ENCODE measurements around the gene UBN1. TPM values are rescaled to one million over a fixed set of nuclear protein-coding genes. Genes with fewer than 3 reads are reported as not detected.

The UBN1 gene
- total RNA-seq, 6 experiments from 2014 or later: 21.3 to 24.8 (median 22.0) TPM

DNA sequence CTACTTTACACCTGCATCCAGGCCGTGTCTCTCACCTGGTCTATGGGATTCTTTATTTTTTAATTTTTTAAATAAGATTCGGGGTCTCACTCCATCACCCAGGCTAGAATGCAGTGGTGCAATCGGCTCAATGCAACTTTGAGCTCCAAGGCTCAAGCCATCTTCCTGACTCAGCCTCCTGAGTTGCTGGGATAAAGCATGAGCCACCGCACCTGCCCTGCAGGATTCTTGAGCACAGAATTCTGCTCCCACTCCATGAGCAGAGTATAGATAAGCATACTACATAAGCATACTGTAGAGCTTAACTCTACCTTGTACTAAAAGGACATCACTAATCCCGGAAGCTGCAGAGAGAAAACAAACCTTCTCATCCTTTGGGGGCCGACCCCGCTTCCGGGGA is 15.7 kb upstream of the UBN1 start:
- no peak for DNase-seq
- no peak overlapping the region for H3K27ac Mint-ChIP-seq
- no peaks in the 10 kb centered on the region for H3K9me3 Mint-ChIP-seq
- H3K27me3 Mint-ChIP-seq (ENCODE audit: insufficient read depth): no peaks in the 10 kb centered on the region; the same call in 1 of the 2 replicates
- H3K36me3 Mint-ChIP-seq (ENCODE audit: low read depth): peaks cover 26% of the 10 kb centered on the region
- no peak overlapping the region for H3K4me3 Mint-ChIP-seq
- peaks cover 4% of the 10 kb centered on the region; the same call in 1 of the 2 replicates for H3K4me1 Mint-ChIP-seq (ENCODE audit: low read depth)
- TF ChIP-seq, protein P1, sequence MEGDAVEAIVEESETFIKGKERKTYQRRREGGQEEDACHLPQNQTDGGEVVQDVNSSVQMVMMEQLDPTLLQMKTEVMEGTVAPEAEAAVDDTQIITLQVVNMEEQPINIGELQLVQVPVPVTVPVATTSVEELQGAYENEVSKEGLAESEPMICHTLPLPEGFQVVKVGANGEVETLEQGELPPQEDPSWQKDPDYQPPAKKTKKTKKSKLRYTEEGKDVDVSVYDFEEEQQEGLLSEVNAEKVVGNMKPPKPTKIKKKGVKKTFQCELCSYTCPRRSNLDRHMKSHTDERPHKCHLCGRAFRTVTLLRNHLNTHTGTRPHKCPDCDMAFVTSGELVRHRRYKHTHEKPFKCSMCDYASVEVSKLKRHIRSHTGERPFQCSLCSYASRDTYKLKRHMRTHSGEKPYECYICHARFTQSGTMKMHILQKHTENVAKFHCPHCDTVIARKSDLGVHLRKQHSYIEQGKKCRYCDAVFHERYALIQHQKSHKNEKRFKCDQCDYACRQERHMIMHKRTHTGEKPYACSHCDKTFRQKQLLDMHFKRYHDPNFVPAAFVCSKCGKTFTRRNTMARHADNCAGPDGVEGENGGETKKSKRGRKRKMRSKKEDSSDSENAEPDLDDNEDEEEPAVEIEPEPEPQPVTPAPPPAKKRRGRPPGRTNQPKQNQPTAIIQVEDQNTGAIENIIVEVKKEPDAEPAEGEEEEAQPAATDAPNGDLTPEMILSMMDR (IDR thresholded peaks at IDR 0.05): no peak

DNA sequence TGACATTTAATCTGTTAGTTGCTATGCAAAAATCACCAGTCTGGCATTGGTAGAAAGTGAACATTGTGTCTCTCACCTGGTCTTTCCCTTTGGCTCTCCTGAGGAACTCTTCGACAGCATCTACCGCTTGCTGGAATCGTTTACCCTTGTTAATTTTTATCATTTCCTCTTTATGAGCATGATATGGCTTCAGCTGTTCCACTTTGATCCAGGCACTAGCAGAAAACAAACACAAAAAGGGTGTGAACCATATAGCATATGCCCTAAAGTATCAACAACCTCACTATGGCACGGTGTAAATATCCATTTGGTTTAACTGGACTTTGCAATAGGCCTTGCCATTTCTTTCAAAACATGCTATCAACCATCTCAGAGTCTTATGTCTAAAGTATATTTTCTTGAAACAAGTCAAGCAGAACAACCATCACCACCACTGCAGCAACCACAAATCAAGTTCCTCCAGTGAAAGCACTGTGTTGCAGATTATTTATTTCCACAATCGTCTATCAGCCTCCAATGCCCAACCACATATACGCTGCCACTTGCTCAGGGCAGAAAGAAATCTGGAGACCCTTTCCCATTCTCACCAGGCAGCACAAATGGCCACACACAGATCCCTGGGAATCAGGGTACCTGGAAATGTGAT is 14.5 kb upstream of the UBN1 start:
- no peak overlapping the region for H3K4me3 Mint-ChIP-seq
- H3K4me1 Mint-ChIP-seq (ENCODE audit: low read depth): peaks cover 4% of the 10 kb centered on the region; the same call in 1 of the 2 replicates
- peak overlapping the region; percentile 26; the same call in 1 of the 2 replicates for H3K27ac Mint-ChIP-seq
- no peaks in the 10 kb centered on the region; the same call in 1 of the 2 replicates for H3K27me3 Mint-ChIP-seq (ENCODE audit: insufficient read depth)
- no peaks in the 10 kb centered on the region for H3K9me3 Mint-ChIP-seq
- TF ChIP-seq, protein P1 (IDR thresholded peaks at IDR 0.05): no peak
- H3K36me3 Mint-ChIP-seq (ENCODE audit: low read depth): peaks cover 28% of the 10 kb centered on the region
- DNase-seq: no peak

DNA sequence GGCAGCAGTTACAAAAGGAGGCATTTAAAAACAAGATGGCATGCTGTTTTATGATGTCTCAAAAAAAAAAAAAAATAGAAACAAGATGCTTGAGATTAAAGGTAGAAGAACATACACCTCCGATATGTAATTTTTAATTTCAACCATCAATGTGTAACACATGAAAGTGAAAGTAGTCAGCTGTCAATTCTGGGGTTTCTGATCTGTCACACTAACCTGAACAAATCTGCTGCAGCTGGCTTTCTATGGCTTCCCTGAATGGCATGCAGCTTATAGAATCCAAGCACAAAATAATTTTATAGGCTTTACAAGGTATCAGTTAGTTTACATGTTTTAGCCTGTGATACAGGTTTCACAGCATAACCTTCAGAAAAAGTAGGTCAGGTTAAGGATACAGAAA is 13.7 kb upstream of the UBN1 start:
- H3K4me3 Mint-ChIP-seq: no peak overlapping the region
- TF ChIP-seq, protein P1 (IDR thresholded peaks at IDR 0.05): no peak
- peaks cover 4% of the 10 kb centered on the region; the same call in 1 of the 2 replicates for H3K4me1 Mint-ChIP-seq (ENCODE audit: low read depth)
- H3K27ac Mint-ChIP-seq: no peak overlapping the region; the same call in 1 of the 2 replicates
- H3K27me3 Mint-ChIP-seq (ENCODE audit: insufficient read depth): no peaks in the 10 kb centered on the region; the same call in 1 of the 2 replicates
- H3K9me3 Mint-ChIP-seq: no peaks in the 10 kb centered on the region
- H3K36me3 Mint-ChIP-seq (ENCODE audit: low read depth): peaks cover 28% of the 10 kb centered on the region
- DNase-seq: no peak

DNA sequence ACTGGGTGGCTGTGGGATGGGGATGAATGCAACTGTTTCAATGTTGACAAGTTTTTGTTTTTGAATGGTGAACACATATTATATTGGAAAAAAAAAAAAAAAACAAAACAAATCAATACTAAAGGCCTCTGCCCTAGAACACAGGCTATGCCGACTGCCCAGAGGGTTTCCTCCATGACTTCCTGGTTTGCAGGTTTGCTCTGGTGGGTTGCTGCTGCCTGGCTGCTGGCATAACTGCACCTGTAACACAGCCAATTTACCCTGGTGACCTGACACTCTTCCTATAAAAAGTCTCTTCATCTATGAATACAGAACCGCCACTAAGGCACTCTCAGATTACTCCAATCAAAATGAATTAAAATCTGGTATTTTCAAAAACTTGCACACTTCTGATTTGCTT is 10.6 kb upstream of the UBN1 start:
- TF ChIP-seq, protein P1 (IDR thresholded peaks at IDR 0.05): no peak
- peaks cover 27% of the 10 kb centered on the region for H3K36me3 Mint-ChIP-seq (ENCODE audit: low read depth)
- no peak for DNase-seq
- no peaks in the 10 kb centered on the region for H3K4me1 Mint-ChIP-seq (ENCODE audit: low read depth)
- H3K4me3 Mint-ChIP-seq: no peak overlapping the region
- H3K27me3 Mint-ChIP-seq (ENCODE audit: insufficient read depth): no peaks in the 10 kb centered on the region
- no peak overlapping the region for H3K27ac Mint-ChIP-seq
- H3K9me3 Mint-ChIP-seq: no peaks in the 10 kb centered on the region

DNA sequence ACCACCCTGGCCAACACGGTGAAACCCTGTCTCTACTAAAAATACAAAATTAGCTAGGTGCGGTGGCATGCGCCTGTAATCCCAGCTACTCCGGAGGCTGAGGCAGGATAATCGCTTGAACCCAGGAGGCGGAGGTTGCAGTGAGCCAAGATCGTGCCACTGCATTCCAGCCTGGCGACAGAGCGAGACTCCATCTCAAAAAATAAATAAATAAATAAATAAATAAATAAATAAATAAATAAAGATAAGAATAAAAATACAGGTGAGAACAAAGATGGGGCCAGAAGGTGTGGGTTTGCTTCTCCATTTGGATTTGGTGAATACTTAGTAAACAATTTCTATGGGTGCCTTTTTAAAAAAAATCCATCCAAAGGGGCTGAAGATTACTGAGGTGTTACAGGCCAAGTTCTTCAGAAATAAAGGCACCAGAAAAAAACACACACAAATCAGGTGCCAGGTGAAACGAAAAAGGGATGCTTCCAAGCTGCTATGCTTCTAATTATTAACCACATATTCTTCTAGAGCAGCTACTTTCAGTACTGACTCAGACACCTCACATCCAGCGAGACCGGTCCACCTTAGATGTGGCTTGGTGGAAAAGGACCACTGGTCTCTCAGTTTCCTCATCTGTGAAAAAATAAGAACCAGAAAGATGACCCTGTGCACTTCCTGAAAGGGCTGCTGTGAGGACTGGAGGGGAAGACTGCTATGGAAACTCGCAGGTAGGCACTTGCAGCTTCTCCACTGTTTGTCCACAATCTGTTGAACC is 9.4 kb upstream of the UBN1 start:
- peak overlapping the region; percentile 36 for H3K27ac Mint-ChIP-seq
- no peaks in the 10 kb centered on the region for H3K27me3 Mint-ChIP-seq (ENCODE audit: insufficient read depth)
- TF ChIP-seq, protein P1 (IDR thresholded peaks at IDR 0.05): no peak
- no peak for DNase-seq
- H3K36me3 Mint-ChIP-seq (ENCODE audit: low read depth): peaks cover 23% of the 10 kb centered on the region
- H3K4me3 Mint-ChIP-seq: no peak overlapping the region
- no peaks in the 10 kb centered on the region for H3K4me1 Mint-ChIP-seq (ENCODE audit: low read depth)
- no peaks in the 10 kb centered on the region for H3K9me3 Mint-ChIP-seq

Data from HFFc6 (cell line).